Ovary (tissue), 9 donors: ENCODE measurements around the gene TNFRSF14. TPM values are rescaled to one million over a fixed set of nuclear protein-coding genes. Genes with fewer than 3 reads are reported as not detected.

Source experiments
- DNase-seq, 5 donors: peaks; one replicate each; pipeline ENCODE4 v3.0.0-alpha.2; 2019 to 2020
- H3K27ac ChIP-seq, 2 donors: fragments of 200-600 bp; one replicate each; pipeline versions ENCODE4 v1.5.1 to v1.8.0; 2019 to 2022
- H3K27me3 ChIP-seq: fragments of 200-600 bp; one replicate; pipeline ENCODE4 v1.8.0; 2022
- H3K36me3 ChIP-seq: fragments of 200-600 bp; sonication (generic); one replicate; pipeline ENCODE4 v1.5.1; 2019
- H3K4me1 ChIP-seq: one replicate; pipeline ENCODE4 v1.8.1; 2013; ENCODE audit warnings: mild to moderate bottlenecking, moderate library complexity; ENCODE audit not compliant: insufficient read depth
- H3K4me3 ChIP-seq: fragments of 200-600 bp; sonication (generic); one replicate; pipeline ENCODE4 v1.5.1; 2017
- H3K9me3 ChIP-seq, 2 donors: fragments of 200-600 bp in 1 of 2; sonication (generic) in 1 of 2; one replicate each; pipeline versions ENCODE4 v1.5.1 to v1.8.1; 2013 to 2019; ENCODE audit warnings: mild to moderate bottlenecking in 1 of 2, moderate library complexity in 1 of 2
- EP300 ChIP-seq: sonication (generic); formaldehyde crosslinking; IDR thresholded peaks from one replicate; pipeline ENCODE4 v1.6.1; 2017; ENCODE audit warnings: antibody characterized with exemption
- POLR2A ChIP-seq: fragments of 450-650 bp; IDR thresholded peaks from one replicate; pipeline ENCODE4 v1.6.1; 2017; ENCODE audit warnings: antibody characterized with exemption, mild to moderate bottlenecking, moderate library complexity
- WGBS, 3 donors: extraction: QIAGEN DNeasy Blood & Tissue Kit in 1 of 3; methylation state at CpG; one replicate each; pipeline versions ENCODE4 v1.1.5 to v1.1.7; 2013 to 2017; 5-methylcytosine and 5-hydroxymethylcytosine counted together
- intact Hi-C, 4 donors: fragments of 100-400 bp; cut with DNase I; formaldehyde crosslinking; loops; one replicate each; pipeline versions ENCODE4 v1.11.0 to v1.15.1; 2022 to 2023
- polyA plus RNA-seq, 2 donors: library from polyadenylated mRNA; stranded (reverse); fragments of 200-250 nt in 1 of 2; fragments of 350-450 nt in 1 of 2; fragmentation: Illumina TruSeq in 1 of 2; extraction: RNeasy Lipid Tissue Mini Kit (QIAGEN cat#74804) in 1 of 2; gene quantifications; one replicate each; pipeline ENCODE4 v1.2.3, GENCODE V29; 2013 to 2014
- total RNA-seq, 7 donors: library from RNA; depleted of rRNA in 2 of 7; stranded (reverse); fragments of >200 nt in 2 of 7; fragmentation: NEBNext Ultra II Directional in 3 of 7; extraction: Animal tissue kit (Norgen Biotek cat#: 25700) in 3 of 7; gene quantifications; one replicate each; pipeline versions ENCODE4 v1.1.0 to v1.2.4, GENCODE V29; 2016 to 2023
- TF ChIP-seq, protein P1 (sequence below), 3 donors: fragments of 450-650 bp in 2 of 3; fragments of 200-600 bp in 1 of 3; IDR thresholded peaks; one replicate each; pipeline versions ENCODE4 v1.5.1 to v1.8.0; 2016 to 2022; ENCODE audit warnings: antibody characterized with exemption in 3 of 3, mild to moderate bottlenecking in 1 of 3
- donor health status: DM: no; HTN: no; CAD: no; lungs with moderate emphysema.
- donor health status: DM: no; HTN: no; CAD: no.
- donor health status: Bipolar disorder and iron deficiency.
- donor health status: DM: yes; HTN: yes; CAD: no.
- donor health status: DM: no; HTN: no; CAD: no.
- donor health status: DM: yes; HTN: yes; CAD: no.

The TNFRSF14 gene
- total and polyA plus RNA-seq, 9 donors = 4.3 to 78.5 (median 57.6) TPM

DNA sequence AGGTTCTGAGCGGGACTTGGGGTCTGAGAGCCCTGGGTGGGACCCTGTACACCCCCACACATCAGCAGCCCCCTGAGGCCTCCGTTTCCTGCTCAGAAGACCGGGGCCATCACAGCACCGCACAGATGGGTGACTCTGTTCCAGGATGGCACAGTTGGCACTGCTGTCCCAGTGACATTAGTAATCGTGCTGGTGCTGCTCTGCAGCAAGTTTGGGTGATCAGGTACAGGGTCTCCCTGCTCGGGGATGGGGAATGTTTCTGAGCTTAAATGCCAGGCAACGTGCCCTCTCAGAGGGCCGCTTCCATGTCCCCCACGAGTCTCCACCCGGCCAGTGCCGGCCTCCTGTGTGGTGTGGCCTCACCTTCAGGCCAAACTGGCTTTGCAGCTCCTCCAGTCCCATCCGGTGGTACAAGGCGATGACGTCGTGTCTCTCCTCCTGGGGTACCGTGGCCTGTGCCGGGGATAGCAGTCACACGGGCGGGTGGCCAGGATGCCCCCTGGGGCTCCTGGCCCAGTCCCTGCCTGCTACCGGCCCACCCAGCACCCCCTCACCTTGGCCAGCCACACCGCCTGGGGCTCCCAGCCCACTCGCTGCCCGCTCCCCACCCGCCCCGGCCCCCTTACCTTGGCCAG, 47.5 kb downstream of the TNFRSF14 start:
- Histone ChIP-seq H3K27ac (no peak overlapping the region), H3K4me3 (no peak overlapping the region), H3K36me3 (no peaks in the 10 kb centered on the region), H3K9me3 (no peaks in the 10 kb centered on the region), H3K27me3 (no peaks in the 10 kb centered on the region), H3K4me1 (no peaks in the 10 kb centered on the region)
- TF ChIP-seq, protein P1, sequence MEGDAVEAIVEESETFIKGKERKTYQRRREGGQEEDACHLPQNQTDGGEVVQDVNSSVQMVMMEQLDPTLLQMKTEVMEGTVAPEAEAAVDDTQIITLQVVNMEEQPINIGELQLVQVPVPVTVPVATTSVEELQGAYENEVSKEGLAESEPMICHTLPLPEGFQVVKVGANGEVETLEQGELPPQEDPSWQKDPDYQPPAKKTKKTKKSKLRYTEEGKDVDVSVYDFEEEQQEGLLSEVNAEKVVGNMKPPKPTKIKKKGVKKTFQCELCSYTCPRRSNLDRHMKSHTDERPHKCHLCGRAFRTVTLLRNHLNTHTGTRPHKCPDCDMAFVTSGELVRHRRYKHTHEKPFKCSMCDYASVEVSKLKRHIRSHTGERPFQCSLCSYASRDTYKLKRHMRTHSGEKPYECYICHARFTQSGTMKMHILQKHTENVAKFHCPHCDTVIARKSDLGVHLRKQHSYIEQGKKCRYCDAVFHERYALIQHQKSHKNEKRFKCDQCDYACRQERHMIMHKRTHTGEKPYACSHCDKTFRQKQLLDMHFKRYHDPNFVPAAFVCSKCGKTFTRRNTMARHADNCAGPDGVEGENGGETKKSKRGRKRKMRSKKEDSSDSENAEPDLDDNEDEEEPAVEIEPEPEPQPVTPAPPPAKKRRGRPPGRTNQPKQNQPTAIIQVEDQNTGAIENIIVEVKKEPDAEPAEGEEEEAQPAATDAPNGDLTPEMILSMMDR (IDR thresholded peaks at IDR 0.05) = no peak
- TF ChIP-seq EP300 (no peak), POLR2A (no peak)
- 82 to 86% (median 84%) methylated on average over 25 of the region's 25 CpGs for WGBS, 3 donors
- intact Hi-C loops = no loop called here
- DNase-seq = no peak

DNA sequence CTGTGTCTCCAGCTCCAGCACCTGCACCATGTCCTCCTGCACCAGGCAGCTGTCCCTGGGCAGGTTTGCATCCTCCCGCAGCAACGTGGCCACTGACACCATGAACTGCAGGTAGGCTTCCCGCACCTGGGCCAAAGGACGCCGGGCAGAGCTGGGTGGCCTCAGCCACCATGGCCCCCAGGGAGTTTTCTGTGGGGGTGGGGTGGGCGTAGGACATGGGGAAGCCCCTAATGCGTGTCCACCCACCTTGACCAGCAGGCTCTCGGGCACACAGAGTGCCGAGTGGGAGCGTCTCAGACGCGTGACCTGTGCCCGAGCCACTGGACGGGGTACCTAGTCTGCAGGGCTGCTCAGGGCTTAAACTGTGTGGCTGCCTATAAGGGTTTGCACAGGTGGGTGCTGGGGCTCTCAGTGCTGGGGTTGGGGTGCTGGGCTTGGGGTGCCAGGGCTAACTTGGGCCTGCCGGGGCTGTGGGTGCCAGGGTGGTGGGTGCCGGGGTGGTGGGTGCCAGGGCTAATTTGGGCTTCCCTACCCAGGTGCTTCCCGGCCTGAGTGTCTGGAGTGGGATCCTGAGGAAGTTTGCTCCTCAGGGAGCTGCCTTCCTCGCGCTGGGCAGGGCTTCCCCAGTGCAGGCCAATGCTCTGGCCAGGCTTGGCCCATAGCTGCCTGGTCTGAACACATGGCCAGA, 48.1 kb downstream of the TNFRSF14 start:
- H3K36me3 ChIP-seq = no peaks in the 10 kb centered on the region
- no peak overlapping the region for H3K4me3 ChIP-seq
- intact Hi-C loops = no loop called here
- H3K27me3 ChIP-seq = no peaks in the 10 kb centered on the region
- peak in 1 of 5 donors; percentile 23 for DNase-seq
- WGBS, 3 donors = 84 to 88% (median 86%) methylated on average over 11 to 19 of the region's 19 CpGs
- no peak for TF ChIP-seq POLR2A
- TF ChIP-seq, protein P1 (IDR thresholded peaks at IDR 0.05) = no peak
- TF ChIP-seq EP300 = no peak
- H3K4me1 ChIP-seq = no peaks in the 10 kb centered on the region
- no peak overlapping the region for H3K27ac ChIP-seq
- no peaks in the 10 kb centered on the region for H3K9me3 ChIP-seq

DNA sequence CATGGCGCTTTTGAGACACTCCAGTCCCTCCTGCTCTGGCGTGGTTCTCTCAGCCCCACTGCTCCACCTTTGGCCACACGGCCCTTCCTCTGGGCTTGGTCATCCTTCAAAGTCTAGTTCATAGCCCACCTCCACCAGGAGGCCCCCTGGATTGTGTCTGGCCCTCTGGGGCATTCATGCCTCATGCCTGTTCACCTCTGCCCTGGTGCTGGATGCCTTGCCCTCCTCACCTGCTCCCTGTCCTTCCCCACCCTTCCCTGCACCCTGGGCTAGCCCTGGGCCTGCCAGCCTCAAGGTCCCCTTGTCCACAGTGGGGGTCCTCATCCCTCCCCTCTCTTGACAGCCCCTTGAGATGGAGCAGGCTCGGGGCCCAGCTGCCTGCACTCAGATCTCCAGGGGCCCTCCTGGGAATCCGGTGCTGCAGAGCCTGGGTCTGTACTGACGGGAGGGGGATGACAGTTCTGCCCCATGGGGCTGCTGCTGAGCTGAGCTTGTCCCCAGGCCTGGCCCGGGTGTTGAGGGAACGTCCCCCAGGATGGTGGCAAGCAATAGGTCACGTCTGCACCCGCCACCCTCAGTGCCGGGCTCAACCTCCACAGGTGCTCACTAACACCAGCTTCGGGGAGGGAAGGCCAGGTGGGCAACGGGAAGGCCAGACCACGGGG, 48.8 kb downstream of the TNFRSF14 start:
- H3K27me3 ChIP-seq = no peaks in the 10 kb centered on the region
- no peaks in the 10 kb centered on the region for H3K36me3 ChIP-seq
- no peaks in the 10 kb centered on the region for H3K4me1 ChIP-seq
- H3K27ac ChIP-seq = no peak overlapping the region
- no peaks in the 10 kb centered on the region for H3K9me3 ChIP-seq
- DNase-seq = no peak
- H3K4me3 ChIP-seq = no peak overlapping the region
- intact Hi-C loops = no loop called here
- WGBS, 3 donors = 76 to 84% (median 81%) methylated on average over 13 to 14 of the region's 14 CpGs
- TF ChIP-seq EP300 = no peak

- no peaks in the 10 kb centered on the region for H3K27me3 ChIP-seq
- no peaks in the 10 kb centered on the region for H3K4me1 ChIP-seq
- peak in 2 of 5 donors; percentile 15 to 27 for DNase-seq
Observed at GRCh38 chr1:2605509-2606395, 49.6 kb downstream of the TNFRSF14 start.

More at GRCh38 chr1:2605509-2606395, 49.6 kb downstream of the TNFRSF14 start:
- H3K36me3 ChIP-seq = no peaks in the 10 kb centered on the region
- WGBS, 3 donors = 69 to 75% (median 69%) methylated on average over 26 to 48 of the region's 48 CpGs
- TF ChIP-seq EP300 = no peak
- TF ChIP-seq, protein P1 (IDR thresholded peaks at IDR 0.05) = no peak
- no peak for TF ChIP-seq POLR2A
- intact Hi-C loops = no loop called here
- no peak overlapping the region for H3K4me3 ChIP-seq
- no peak overlapping the region for H3K27ac ChIP-seq
- H3K9me3 ChIP-seq = no peaks in the 10 kb centered on the region
